ENCODE data around the gene FARP2.

GRCh38 chr2:241408849-241409248 is 52.8 kb downstream of the FARP2 start:
- TF ChIP-seq, protein P1, sequence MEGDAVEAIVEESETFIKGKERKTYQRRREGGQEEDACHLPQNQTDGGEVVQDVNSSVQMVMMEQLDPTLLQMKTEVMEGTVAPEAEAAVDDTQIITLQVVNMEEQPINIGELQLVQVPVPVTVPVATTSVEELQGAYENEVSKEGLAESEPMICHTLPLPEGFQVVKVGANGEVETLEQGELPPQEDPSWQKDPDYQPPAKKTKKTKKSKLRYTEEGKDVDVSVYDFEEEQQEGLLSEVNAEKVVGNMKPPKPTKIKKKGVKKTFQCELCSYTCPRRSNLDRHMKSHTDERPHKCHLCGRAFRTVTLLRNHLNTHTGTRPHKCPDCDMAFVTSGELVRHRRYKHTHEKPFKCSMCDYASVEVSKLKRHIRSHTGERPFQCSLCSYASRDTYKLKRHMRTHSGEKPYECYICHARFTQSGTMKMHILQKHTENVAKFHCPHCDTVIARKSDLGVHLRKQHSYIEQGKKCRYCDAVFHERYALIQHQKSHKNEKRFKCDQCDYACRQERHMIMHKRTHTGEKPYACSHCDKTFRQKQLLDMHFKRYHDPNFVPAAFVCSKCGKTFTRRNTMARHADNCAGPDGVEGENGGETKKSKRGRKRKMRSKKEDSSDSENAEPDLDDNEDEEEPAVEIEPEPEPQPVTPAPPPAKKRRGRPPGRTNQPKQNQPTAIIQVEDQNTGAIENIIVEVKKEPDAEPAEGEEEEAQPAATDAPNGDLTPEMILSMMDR (conservative IDR thresholded peaks at IDR 0.05 in 1 of 2, IDR thresholded peaks at IDR 0.05 in 1 of 2; ENCODE audit: low read depth in 1 of 2, low read length in 2 of 2), result no peak
- no peak for TF ChIP-seq EZH2 (IDR thresholded peaks at IDR 0.05; ENCODE audit: low read length, missing control alignments)
